ENCODE data around the gene FAR1.
"Not testable (repeated sequence)": the region's sequence is repeated elsewhere in the genome, so short reads cannot be mapped to it uniquely, and the experiment has no call there.

Gene FAR1

DNA sequence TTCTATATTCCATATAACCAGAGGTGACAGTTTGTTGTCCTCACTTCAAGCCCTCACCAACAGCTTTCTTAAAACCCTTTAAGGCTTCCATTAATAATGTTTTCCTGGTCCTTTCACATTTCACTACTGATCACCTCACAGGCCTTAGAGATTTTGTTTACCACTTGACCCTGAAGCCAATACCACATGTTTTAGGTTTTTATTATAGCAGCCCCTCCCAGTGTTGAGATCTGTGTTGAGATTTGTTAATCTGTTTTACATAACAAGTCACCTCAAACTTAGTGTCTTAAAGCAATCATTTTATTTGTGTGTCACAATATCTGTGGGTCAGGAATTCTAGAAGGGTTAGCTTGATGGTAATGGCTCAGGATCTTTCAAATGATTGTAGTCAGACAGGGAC lies 49.9 kb downstream of the FAR1 start:
- FAIRE-seq, result no peak

DNA sequence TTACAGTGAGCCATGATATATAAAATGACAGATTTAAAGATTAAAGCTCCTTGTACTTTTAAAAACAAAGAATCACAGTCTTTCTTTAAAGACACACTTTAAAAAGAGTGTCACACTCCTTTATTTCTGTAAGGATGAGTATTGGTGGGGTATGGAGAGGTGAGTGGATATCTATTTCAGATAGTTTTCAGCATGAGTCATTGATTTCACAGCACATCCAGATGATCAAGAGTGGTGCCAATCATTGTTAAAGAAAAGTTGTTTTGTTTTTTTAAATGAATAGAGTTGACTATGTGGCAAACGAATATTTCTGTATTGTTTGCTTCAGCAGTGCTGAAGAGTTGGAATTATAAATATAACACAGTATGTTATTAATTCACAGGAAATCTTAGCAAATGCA lies 52.5 kb downstream of the FAR1 start:
- FAIRE-seq, result no peak

DNA sequence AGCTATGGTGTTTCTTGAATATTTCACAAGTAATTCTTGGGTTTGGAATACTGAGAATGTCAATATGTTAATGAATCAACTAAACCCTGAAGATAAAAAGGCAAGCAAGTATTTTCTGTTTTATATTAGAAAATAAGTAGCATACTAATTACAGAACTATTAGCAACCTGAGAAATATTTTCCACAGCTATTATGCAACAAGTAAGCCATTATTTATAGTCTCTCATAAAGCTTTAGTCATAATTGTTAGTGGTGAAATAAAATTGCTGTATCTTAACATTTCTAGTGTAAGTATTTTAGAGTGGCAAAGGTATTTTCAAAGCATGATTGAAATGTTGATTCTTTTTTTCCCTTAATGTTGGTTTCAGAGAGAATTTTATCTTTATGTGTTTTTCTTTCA lies 53.3 kb downstream of the FAR1 start:
- FAIRE-seq, result no peak

DNA sequence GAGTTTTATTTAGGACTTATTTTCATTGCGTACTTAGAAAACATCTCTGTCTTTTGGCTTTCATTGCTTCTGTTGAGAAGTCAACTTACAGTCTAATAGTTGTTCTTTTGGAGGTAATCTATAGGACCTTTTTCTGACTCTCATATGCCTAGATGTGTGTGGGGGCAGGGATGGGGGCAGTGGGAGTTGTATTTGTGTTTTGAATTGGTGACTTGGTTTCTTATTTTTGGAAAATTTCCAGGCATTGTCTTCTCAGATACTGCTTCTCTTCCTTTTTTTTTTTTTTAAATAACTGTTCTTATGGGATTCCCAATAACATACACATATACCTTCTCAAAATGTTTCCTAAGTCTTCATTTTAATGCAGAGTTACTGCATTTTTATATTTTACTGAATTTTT lies 58.0 kb downstream of the FAR1 start:
- no peak for FAIRE-seq

- no peak for FAIRE-seq
Observed at GRCh38 chr11:13728076-13728475, 59.6 kb downstream of the FAR1 start.

GRCh38 chr11:13734530-13734929 lies 66.1 kb downstream of the FAR1 start:
- no peak for FAIRE-seq

DNA sequence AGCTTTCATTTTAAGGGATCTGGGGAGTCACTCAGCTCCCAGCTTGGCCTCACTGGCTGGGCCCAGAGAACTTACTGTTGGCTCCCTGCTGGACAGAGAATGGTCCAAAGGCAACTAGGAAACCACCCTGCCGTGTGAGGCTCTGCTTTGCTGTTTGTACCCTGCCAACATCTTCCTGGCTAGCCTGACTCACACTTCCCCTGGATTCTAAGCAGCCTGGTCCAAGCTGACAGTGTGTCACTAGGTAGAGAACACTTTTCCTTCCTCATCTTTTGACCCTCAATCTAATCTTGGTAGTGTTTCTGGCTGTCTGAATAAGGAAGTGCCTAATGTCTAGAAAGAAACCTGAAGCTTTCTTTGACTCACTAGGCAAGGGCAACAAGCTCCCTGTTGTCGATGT lies 76.7 kb downstream of the FAR1 start:
- no peak for FAIRE-seq

GRCh38 chr11:13753316-13753715 lies 84.8 kb downstream of the FAR1 start:
- not testable (repeated sequence) for FAIRE-seq

- FAIRE-seq, result no peak
Observed at GRCh38 chr11:13759050-13759449, 90.6 kb downstream of the FAR1 start.

GRCh38 chr11:13760115-13760514 lies 91.6 kb downstream of the FAR1 start:
- FAIRE-seq, result no peak

DNA sequence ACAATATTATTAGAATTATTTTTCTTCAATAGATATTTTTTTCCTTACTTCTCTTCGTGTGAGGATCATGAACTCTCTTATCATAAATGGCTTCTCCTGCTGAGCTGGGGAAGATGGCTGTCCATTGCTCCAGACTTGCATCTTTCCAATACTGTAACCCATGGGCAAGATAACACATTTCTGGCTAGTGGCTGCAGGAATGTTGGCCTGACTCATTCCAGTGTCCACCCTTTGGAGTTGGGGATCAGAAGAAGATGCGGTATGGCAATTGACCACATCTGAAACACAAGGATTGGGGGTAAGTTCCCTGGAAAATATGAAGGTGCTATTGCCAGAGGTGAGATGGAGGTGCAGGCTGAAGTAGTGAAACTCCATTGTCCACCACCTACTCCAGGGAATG lies 92.8 kb downstream of the FAR1 start:
- FAIRE-seq, result no peak

DNA sequence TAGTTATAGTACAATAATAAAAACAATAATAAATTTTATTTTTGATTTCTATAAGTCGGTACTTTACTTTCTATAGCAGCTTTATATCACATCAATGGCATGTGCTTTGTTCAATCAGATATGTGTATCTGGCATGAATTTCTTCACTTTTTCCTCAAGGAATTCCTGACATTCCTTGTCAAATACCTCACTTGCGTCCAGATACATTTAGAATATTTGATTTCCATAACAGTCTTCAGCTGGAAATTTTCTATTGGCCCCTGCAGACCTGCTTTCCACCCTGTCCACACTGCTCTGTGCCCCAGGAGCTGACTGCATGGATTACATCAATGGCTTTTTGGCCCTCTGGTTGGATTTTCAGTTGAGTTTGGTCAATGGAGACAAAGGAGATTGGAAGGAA lies 93.2 kb downstream of the FAR1 start:
- no peak for FAIRE-seq

GRCh38 chr11:13762718-13763117 lies 94.2 kb downstream of the FAR1 start:
- FAIRE-seq, result no peak

DNA sequence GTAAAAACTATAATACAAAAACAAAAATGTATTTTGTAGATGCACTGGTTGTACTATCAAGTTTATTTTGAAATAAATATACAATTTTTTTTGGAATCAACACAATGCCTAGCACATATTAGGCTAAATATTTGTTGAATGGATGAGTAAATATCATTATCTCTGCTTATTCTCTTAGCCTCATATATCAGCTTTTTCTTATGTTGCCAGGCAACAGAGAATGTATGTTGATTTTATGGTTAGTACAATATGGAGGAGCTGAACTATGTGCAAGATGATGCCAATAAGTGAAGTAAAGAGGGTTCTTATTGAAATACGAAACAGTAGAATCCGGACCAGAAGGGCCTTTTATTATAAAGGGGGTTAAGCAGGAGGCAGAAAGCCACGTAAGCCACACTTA lies 94.9 kb downstream of the FAR1 start:
- no peak for FAIRE-seq

DNA sequence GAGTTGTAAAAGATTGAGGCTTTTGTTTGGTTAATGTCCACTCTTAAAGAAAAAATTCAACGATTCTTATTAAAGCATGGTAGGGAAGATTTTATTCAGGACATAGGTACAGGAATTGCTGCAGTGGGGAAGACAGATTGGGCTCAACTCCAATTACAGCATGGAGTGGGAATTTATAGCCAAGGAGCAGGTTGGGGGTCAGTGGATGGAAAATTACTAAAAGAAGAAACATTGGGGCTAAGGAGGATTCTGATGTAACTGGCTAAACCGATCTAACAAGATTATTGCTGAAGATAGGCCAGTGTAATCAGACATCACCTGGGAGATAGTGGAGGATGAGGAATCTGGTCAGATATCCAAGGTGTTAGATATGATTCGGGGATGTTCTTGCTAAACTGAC lies 97.4 kb downstream of the FAR1 start:
- FAIRE-seq, result no peak

GRCh38 chr11:13767471-13767870 lies 99.0 kb downstream of the FAR1 start:
- no peak for FAIRE-seq

DNA sequence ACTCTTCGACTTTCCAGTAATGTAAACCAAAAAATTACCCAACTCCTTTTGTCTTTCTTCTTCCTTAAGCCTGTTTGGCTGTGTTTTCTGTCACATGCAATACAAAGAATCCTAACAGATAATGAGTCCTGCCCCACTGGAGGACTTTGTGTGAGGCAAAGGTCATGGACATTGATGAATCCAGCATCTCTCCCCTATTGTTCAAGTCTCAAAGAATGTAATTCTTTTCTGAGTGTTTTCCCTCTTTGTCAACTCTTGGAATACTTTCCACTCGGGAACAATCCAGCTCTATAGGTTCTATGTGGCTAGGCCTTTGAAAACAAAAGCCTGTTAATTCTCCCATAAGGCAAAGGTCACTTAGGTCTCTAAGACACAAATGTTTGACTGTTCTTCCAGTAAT lies 100.7 kb downstream of the FAR1 start:
- FAIRE-seq, result no peak

DNA sequence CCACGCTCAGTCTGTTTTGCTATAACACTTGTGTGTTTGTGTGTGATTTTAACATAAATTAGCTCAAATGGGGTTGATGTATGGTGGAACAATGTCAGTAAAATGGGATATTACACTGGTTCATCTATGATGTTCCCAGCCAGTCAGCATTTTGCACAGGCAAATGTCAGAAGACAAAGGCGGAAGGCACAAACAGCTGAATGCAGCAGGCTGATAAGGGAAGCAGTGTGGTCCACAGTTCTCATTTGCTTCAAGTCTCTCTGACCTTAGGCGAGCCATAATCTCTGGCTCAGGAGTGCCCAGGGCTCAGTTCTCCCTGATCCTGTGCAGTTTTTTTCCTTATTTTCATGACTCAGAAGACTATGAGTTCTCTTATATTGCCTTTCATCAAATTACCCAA lies 102.7 kb downstream of the FAR1 start:
- no peak for FAIRE-seq

GRCh38 chr11:13772223-13773046 lies 104.0 kb downstream of the FAR1 start:
- peak; percentile 48 for FAIRE-seq

DNA sequence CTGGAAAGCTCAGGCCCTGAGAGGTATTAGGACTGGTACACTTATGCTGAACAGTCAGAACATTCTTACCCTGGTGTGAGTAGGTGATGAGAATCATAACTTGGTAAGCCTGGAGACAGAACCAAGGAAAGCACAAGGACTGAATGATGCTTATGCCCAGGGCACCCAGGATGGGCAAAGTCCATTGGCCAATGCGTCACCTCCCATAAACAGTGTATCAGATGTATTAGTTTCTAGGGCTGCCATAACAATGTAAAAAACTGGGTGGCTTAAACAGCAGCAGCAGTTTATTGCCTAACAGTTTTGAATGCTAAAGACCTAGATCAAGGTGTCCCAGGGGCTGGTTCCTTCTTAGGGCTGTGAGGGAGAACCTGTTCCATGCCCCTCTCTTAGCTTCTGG lies 107.0 kb downstream of the FAR1 start:
- no peak for FAIRE-seq

DNA sequence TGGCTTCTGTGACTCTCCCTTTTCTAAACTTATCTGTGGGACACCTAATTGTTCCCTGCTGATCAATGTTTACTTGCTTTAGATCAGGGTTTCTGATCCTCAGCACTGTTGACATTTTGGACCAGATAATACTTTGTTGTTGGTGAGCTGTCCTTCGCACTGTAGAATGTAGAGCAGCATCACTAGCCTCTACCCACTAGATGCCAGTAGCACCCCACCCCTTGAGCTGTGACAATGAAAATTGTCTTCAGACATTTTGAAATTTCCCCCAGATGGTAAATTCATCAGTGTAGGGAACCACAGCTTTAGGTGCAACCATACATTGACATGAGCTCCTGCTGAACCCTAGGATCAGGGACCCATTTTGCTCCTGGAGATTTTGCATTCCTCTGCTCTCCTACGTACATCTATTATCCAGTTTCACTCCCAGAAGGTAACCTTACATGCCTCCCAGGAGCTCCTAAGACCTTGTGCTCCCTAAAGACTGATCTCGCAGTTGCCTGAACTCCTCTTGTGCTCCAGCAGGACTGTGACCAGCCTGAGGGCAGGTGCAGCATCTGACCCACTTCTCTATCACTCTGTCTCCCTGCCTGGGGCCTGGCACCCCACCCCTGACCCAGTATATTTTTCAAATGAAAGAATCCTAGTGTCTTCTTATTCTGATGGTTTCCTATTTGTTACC lies 107.8 kb downstream of the FAR1 start:
- no peak for FAIRE-seq

GRCh38 chr11:13777341-13777985 lies 109.0 kb downstream of the FAR1 start:
- no peak for FAIRE-seq

DNA sequence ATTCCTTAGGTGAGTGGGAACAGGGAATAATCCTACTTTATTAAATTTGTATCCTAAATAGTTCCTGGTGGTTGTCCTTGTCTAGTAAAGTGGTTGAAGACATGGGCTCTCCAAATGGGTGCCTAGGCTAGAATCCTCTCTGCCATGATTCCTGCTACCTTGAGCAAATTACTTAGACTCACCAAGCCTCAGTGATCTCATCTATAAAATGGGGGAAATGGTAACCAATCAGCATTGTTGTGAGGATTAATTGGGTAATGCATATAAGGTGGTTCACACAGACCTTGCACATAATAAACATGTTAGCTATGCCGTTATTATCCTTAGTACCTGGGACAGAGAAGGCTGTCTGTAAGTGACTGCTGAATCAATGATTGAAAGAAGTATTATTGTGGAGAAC lies 109.9 kb downstream of the FAR1 start:
- no peak for FAIRE-seq

DNA sequence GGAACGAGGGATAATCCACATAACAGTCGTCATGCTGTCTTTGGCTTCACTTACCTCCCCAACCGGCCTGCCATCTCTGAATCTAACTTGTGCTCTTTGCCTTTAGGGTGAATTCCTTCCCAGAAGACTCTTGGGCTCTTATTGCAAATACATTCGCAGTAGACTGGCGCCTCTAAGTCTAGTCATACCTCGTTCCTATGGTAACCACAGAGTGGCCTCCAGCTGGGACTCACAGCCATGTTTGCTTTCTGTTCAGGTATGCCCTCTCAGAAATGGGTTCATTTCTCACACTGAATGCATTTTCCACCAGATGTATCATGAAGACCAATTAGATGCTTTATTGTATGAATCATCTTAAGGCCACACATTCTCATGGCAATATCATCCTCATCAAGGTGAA lies 112.7 kb downstream of the FAR1 start:
- no peak for FAIRE-seq
